ENCODE results near the gene ERN1.
A peak's percentile ranks its signal among the peaks of the same experiment; 100 is the strongest.

ERN1 gene

DNA sequence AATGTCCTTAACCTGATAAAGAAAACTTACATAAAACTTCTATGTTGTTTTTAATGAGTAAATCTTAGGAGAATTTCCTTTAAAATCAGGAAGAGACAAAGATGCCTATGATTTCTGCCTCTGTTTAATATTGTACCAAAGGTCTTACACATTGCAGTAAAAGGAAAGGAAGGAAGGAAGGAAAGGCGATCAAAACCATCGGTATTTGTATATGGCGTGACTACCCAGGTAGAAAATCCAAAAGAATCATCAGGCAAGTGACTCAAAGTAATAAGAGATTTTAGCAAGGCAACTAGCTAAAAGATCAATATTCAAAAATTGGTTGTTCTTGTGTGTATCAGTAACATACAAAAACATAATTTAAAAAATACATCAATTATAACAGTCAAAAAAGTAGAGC is 113.0 kb downstream of the ERN1 start:
- H3K9ac ChIP-seq (ENCODE audit: low read depth, low read length) = peak overlapping the region; percentile 30
- DNase-seq (no peak), ATAC-seq (ENCODE audit: insufficient read depth, low read depth) (no peak)
- H3K4me3 ChIP-seq (ENCODE audit: low read depth in 1 of 2, low read length in 2 of 2) = no peak overlapping the region
- no peaks in the 10 kb centered on the region for H3K9me3 ChIP-seq (ENCODE audit: insufficient read depth, low read length, severe bottlenecking)
- no peaks in the 10 kb centered on the region for H3K36me3 ChIP-seq (ENCODE audit: insufficient read depth, low read length)
- H3K79me2 ChIP-seq (ENCODE audit: insufficient read depth, low read length) = peaks cover 69% of the 10 kb centered on the region
- no peak for TF ChIP-seq CTCF (IDR thresholded peaks at IDR 0.05; ENCODE audit: borderline replicate concordance, extremely low read depth, low read length, poor library complexity, severe bottlenecking)
- H3K27me3 ChIP-seq (ENCODE audit: insufficient read depth, low read length, poor library complexity) = no peaks in the 10 kb centered on the region
- peak overlapping the region; percentile 55 for H3K4me2 ChIP-seq (ENCODE audit: insufficient read depth, low read length)
- peak overlapping the region; percentile 59 for H3K27ac ChIP-seq (ENCODE audit: low read length)
- no peak overlapping the region for H2AFZ ChIP-seq (ENCODE audit: low read depth, low read length)
- H4K20me1 ChIP-seq (ENCODE audit: insufficient read depth, low read length) = no peaks in the 10 kb centered on the region
- peaks cover 77% of the 10 kb centered on the region for H3K4me1 ChIP-seq (ENCODE audit: insufficient read depth, low read length)

DNA sequence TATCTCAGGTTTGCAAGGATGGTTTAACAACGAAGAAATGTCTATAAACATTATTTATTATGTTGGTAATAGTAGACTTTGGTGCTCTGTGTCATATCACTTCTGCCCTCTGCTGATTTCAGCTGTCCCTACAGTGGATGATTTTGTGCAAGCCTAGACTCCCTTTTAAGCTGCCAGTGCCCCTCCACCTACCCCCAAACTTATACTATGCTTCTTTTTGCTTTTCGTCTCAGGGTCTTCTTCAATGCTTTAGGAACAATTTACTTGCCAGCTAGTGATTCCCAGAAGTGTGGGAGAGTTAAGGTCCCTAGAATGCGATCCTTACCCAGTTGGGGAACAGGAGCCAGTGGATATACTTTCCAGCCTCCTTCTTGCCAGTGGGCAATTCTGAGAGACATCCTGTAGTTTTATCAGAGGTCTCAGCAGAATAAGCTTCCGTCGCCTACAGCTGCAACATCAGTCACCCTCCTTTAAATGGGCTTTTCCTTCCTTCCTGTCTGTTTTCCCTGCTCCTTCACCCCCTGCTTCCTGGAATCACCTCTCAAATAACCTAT is 113.6 kb downstream of the ERN1 start:
- DNase-seq = peak; percentile 46
- Histone ChIP-seq H3K27ac (ENCODE audit: low read length) (peak overlapping the region; percentile 59), H3K9ac (ENCODE audit: low read depth, low read length) (peak overlapping the region; percentile 30), H3K4me2 (ENCODE audit: insufficient read depth, low read length) (peak overlapping the region; percentile 55), H3K27me3 (ENCODE audit: insufficient read depth, low read length, poor library complexity) (no peaks in the 10 kb centered on the region), H2AFZ (ENCODE audit: low read depth, low read length) (no peak overlapping the region), H3K79me2 (ENCODE audit: insufficient read depth, low read length) (peaks cover 73% of the 10 kb centered on the region), H3K36me3 (ENCODE audit: insufficient read depth, low read length) (no peaks in the 10 kb centered on the region), H4K20me1 (ENCODE audit: insufficient read depth, low read length) (no peaks in the 10 kb centered on the region), H3K4me3 (ENCODE audit: low read depth in 1 of 2, low read length in 2 of 2) (peak overlapping the region in 1 of 2 experiments; percentile 40; a peak in 2 of 4 replicates), H3K4me1 (ENCODE audit: insufficient read depth, low read length) (peaks cover 70% of the 10 kb centered on the region), H3K9me3 (ENCODE audit: insufficient read depth, low read length, severe bottlenecking) (no peaks in the 10 kb centered on the region)
- ATAC-seq (ENCODE audit: insufficient read depth, low read depth) = 0 out of 3 replicates have a peak, but pooled peaks have one; percentile 26
- TF ChIP-seq EZH2 (IDR thresholded peaks at IDR 0.05; ENCODE audit: borderline replicate concordance, low read depth, low read length, severe bottlenecking) (no peak), CTCF (IDR thresholded peaks at IDR 0.05; ENCODE audit: borderline replicate concordance, extremely low read depth, low read length, poor library complexity, severe bottlenecking) (peak; percentile 50)

GRCh38 chr17:64015447-64015846 is 114.5 kb downstream of the ERN1 start:
- H3K9me3 ChIP-seq (ENCODE audit: insufficient read depth, low read length, severe bottlenecking) = no peaks in the 10 kb centered on the region
- H3K4me3 ChIP-seq (ENCODE audit: low read depth in 1 of 2, low read length in 2 of 2) = peak overlapping the region in 1 of 2 experiments; percentile 6; a peak in 2 of 4 replicates
- ATAC-seq (ENCODE audit: insufficient read depth, low read depth) = no peak
- H3K27ac ChIP-seq (ENCODE audit: low read length) = peak overlapping the region; percentile 69
- peaks cover 64% of the 10 kb centered on the region for H3K4me1 ChIP-seq (ENCODE audit: insufficient read depth, low read length)
- H2AFZ ChIP-seq (ENCODE audit: low read depth, low read length) = no peak overlapping the region
- H4K20me1 ChIP-seq (ENCODE audit: insufficient read depth, low read length) = no peaks in the 10 kb centered on the region
- no peak for DNase-seq
- H3K4me2 ChIP-seq (ENCODE audit: insufficient read depth, low read length) = peak overlapping the region; percentile 55
- H3K27me3 ChIP-seq (ENCODE audit: insufficient read depth, low read length, poor library complexity) = no peaks in the 10 kb centered on the region
- TF ChIP-seq EZH2 (IDR thresholded peaks at IDR 0.05; ENCODE audit: borderline replicate concordance, low read depth, low read length, severe bottlenecking) = no peak
- no peak for TF ChIP-seq CTCF (IDR thresholded peaks at IDR 0.05; ENCODE audit: borderline replicate concordance, extremely low read depth, low read length, poor library complexity, severe bottlenecking)
- H3K79me2 ChIP-seq (ENCODE audit: insufficient read depth, low read length) = peaks cover 74% of the 10 kb centered on the region
- peak overlapping the region; percentile 28 for H3K9ac ChIP-seq (ENCODE audit: low read depth, low read length)
- no peaks in the 10 kb centered on the region for H3K36me3 ChIP-seq (ENCODE audit: insufficient read depth, low read length)

All from DND-41 (cell line).